OCI-LY7 (cell line): Measurements from ENCODE around the gene JADE3. TPM values are rescaled to one million over a fixed set of nuclear protein-coding genes. Genes with fewer than 3 reads are reported as not detected.

Source experiments
- BruUV-seq: library from RNA; stranded (reverse); fragments of 400-500 nt; replicated peaks from 2 replicates; lab custom pipeline; 2021; lab: Mats Ljungman, UMichigan
- CTCF ChIA-PET: fragments of 300-600 bp; sonication (Branson Sonifier 250); formaldehyde crosslinking; loops from one replicate; lab custom pipeline; 2022; ENCODE audit warnings: antibody characterized with exemption; ENCODE audit not compliant: unreplicated experiment; lab: Charles Lee
- POLR2A ChIA-PET: fragments of 300-600 bp; sonication (Branson Sonifier 250); formaldehyde crosslinking; loops from one replicate; lab custom pipeline; 2022; ENCODE audit warnings: antibody characterized with exemption; lab: Charles Lee
- DNase-seq: peaks from one replicate; pipeline ENCODE4 v3.0.0-alpha.2; 2015; ENCODE audit warnings: low spot score
- H2AFZ ChIP-seq: fragments of 200-600 bp; sonication (generic), shearing (Covaris generic); 2 replicates; pipeline ENCODE4 v1.6.1; 2014; ENCODE audit warnings: mild to moderate bottlenecking, antibody characterized with exemption, low read length, moderate library complexity
- H3K27ac ChIP-seq: fragments of 200-600 bp; sonication (generic); 2 replicates; pipeline ENCODE4 v1.5.1; 2014; ENCODE audit warnings: mixed run types, low read depth, mild to moderate bottlenecking, moderate library complexity, low read length, inconsistent platforms; ENCODE audit not compliant: poor library complexity, severe bottlenecking
- H3K36me3 ChIP-seq: fragments of 200-600 bp; sonication (generic); 2 replicates; pipeline ENCODE4 v1.6.1; 2014; ENCODE audit warnings: mild to moderate bottlenecking, antibody characterized with exemption, low read length, moderate library complexity, mixed read lengths; ENCODE audit not compliant: insufficient read depth
- H3K4me1 ChIP-seq: fragments of 200-600 bp; sonication (generic); 2 replicates; pipeline ENCODE4 v1.5.1; 2014; ENCODE audit warnings: mild to moderate bottlenecking, low read length; ENCODE audit not compliant: insufficient read depth, poor library complexity, severe bottlenecking
- H3K4me2 ChIP-seq: fragments of 200-600 bp; sonication (generic); 2 replicates; pipeline ENCODE4 v1.6.1; 2014; ENCODE audit warnings: mild to moderate bottlenecking, low read length
- H3K4me3 ChIP-seq: fragments of 200-600 bp; sonication (generic); 2 replicates; pipeline ENCODE4 v1.5.1; 2014; ENCODE audit warnings: mild to moderate bottlenecking, low read depth, low read length; ENCODE audit not compliant: poor library complexity, severe bottlenecking
- H3K79me2 ChIP-seq: fragments of 200-600 bp; sonication (generic); 2 replicates; pipeline ENCODE4 v1.6.1; 2016; ENCODE audit warnings: low read depth, mild to moderate bottlenecking, low read length, moderate library complexity, mixed read lengths; ENCODE audit not compliant: insufficient read depth
- H3K9me2 ChIP-seq: fragments of 200-600 bp; sonication (generic); 2 replicates; pipeline ENCODE4 v1.6.1; 2016; ENCODE audit warnings: mild to moderate bottlenecking, low read length, mixed read lengths; ENCODE audit not compliant: insufficient read depth
- H3K9me3 ChIP-seq: fragments of 200-600 bp; sonication (generic); 2 replicates; pipeline ENCODE4 v1.6.1; 2014; ENCODE audit warnings: mild to moderate bottlenecking, mixed run types, low read length, mixed read lengths
- H4K20me1 ChIP-seq: fragments of 200-600 bp; sonication (generic); 2 replicates; pipeline ENCODE4 v1.6.1; 2014; ENCODE audit warnings: mild to moderate bottlenecking, antibody characterized with exemption, low read length, moderate library complexity, mixed read lengths; ENCODE audit not compliant: insufficient read depth
- CTCF ChIP-seq: fragments of 200-600 bp; sonication (generic); conservative IDR thresholded peaks from 2 replicates; pipeline ENCODE4 v1.5.1; 2014; ENCODE audit warnings: mild to moderate bottlenecking, antibody characterized with exemption, low read length, moderate library complexity, mixed read lengths
- EZH2phosphoT487 ChIP-seq: fragments of 200-600 bp; sonication (generic); IDR thresholded peaks from 2 replicates; pipeline ENCODE4 v1.6.1; 2018; ENCODE audit warnings: low read depth, borderline replicate concordance, mild to moderate bottlenecking, mixed run types, antibody characterized with exemption, low read length, moderate library complexity, mixed read lengths
- intact Hi-C: fragments of 100-400 bp; cut with micrococcal nuclease; formaldehyde crosslinking; loops from one replicate; pipeline ENCODE4 v1.10.0; 2022; ENCODE audit not compliant: unreplicated experiment
- total RNA-seq, 2 experiments: library from RNA; depleted of rRNA in 1 of 2; stranded (reverse); fragments of >200 nt in 1 of 2; shearing (Covaris generic) in 1 of 2; gene quantifications; 2 replicates each; pipeline ENCODE4 v1.2.3, GENCODE V29; 2014 to 2022

The JADE3 gene
- total RNA-seq, 2 experiments from 2014 or later: 6.1 to 10.7 TPM

GRCh38 chrX:46941341-46941740 is 29.1 kb downstream of the JADE3 start:
- Histone ChIP-seq H2AFZ (no peak overlapping the region), H3K4me1 (peaks cover 27% of the 10 kb centered on the region), H3K9me3 (peaks cover 10% of the 10 kb centered on the region), H3K4me2 (peak overlapping the region; percentile 20; the same call in 1 of the 2 replicates), H3K36me3 (no peaks in the 10 kb centered on the region; the same call in 1 of the 2 replicates), H3K4me3 (no peak overlapping the region), H3K9me2 (no peaks in the 10 kb centered on the region), H4K20me1 (no peaks in the 10 kb centered on the region), H3K79me2 (peaks cover 11% of the 10 kb centered on the region; the same call in 1 of the 2 replicates), H3K27ac (no peak overlapping the region)
- intact Hi-C loops: no loop called here
- TF ChIP-seq CTCF (no peak), EZH2phosphoT487 (no peak)
- CTCF ChIA-PET: no interaction called here
- no TSS peak for BruUV-seq
- POLR2A ChIA-PET: interaction anchor here (0.6 kb wide), 1 partner anchor 58 kb away, joined by 3 read pairs; no protein-coding TSS in a partner anchor
- DNase-seq: no peak

- peak overlapping the region; percentile 78 for H3K4me2 ChIP-seq
Observed at GRCh38 chrX:46953137-46953527, 40.9 kb downstream of the JADE3 start.

More at GRCh38 chrX:46953137-46953527, 40.9 kb downstream of the JADE3 start:
- peak overlapping the region; percentile 35 for H3K27ac ChIP-seq
- intact Hi-C loops: no loop called here
- no peaks in the 10 kb centered on the region for H4K20me1 ChIP-seq
- H2AFZ ChIP-seq: peak overlapping the region; percentile 80; the same call in 1 of the 2 replicates
- TF ChIP-seq EZH2phosphoT487 (no peak), CTCF (no peak)
- no peaks in the 10 kb centered on the region for H3K36me3 ChIP-seq
- H3K4me1 ChIP-seq: peaks cover 38% of the 10 kb centered on the region
- H3K9me3 ChIP-seq: no peaks in the 10 kb centered on the region
- DNase-seq: peak; percentile 17
- BruUV-seq: no TSS peak
- ChIA-PET POLR2A (no interaction called here), CTCF (no interaction called here)
- peaks cover 12% of the 10 kb centered on the region; the same call in 1 of the 2 replicates for H3K79me2 ChIP-seq
- H3K9me2 ChIP-seq: no peaks in the 10 kb centered on the region
- H3K4me3 ChIP-seq: peak overlapping the region; percentile 35
